Activated effector memory CD4-positive, alpha-beta T cell treated with Interleukin-2 at 50 U/mL for 16 hours (primary cell): Measurements from ENCODE around the gene IFT20.
A peak's percentile ranks its signal among the peaks of the same experiment; 100 is the strongest.

Experiments used
- DNase-seq: peaks from one replicate; pipeline ENCODE4 v3.0.0-alpha.2; 2020

Gene IFT20

GRCh38 chr17:28334666-28335200 lies 539 bp downstream of the IFT20 start:
- no peak for DNase-seq

DNA sequence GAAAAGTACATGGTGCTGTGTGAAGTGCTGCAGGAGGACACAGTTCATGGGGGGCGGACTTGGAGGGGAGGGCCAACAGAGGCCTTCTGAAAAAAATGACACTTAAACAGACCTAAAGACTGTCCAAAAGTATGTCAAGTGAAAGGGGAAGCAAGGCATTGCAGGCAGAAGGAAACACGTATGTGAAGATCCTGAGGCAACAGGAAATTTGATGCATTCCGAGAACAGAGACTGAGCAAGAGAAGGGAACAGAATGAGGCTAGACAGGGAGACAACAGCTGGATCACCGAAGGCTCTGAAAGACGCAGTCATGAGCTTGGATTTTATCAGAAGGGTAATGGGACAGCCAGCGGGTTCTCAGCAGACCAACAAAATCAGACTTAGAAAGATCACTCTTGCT lies 1.1 kb downstream of the IFT20 start:
- no peak for DNase-seq

GRCh38 chr17:28333083-28333746 lies 2.1 kb downstream of the IFT20 start:
- DNase-seq = no peak

GRCh38 chr17:28331891-28332420 lies 3.3 kb downstream of the IFT20 start:
- DNase-seq = no peak

- no peak for DNase-seq
Observed at GRCh38 chr17:28330671-28331070, 4.6 kb downstream of the IFT20 start.

DNA sequence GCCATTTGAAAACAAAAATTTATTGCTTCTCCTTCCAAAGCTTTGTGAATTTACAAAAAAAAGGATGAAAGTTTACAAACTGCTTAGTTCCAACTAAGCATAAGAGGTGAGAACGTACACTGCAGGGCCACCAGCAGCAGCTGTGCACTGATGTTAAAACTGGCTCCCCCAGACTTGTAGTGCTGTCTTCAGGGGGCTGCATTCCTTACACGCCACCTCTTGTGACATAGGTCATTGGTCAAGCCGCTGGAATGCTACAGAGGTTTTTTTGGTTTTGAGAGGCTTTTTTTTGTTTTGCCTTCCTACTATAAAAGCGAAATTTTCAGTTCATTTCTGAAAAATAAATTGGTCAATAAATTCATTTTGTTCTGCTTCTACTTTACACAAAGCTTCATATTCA lies 6.9 kb downstream of the IFT20 start:
- no peak for DNase-seq

- DNase-seq = no peak
Observed at GRCh38 chr17:28327709-28328108, 7.6 kb downstream of the IFT20 start.

- DNase-seq = no peak
Observed at GRCh38 chr17:28327031-28327607, 8.2 kb downstream of the IFT20 start.

GRCh38 chr17:28326114-28326513 lies 9.2 kb downstream of the IFT20 start:
- DNase-seq = no peak

DNA sequence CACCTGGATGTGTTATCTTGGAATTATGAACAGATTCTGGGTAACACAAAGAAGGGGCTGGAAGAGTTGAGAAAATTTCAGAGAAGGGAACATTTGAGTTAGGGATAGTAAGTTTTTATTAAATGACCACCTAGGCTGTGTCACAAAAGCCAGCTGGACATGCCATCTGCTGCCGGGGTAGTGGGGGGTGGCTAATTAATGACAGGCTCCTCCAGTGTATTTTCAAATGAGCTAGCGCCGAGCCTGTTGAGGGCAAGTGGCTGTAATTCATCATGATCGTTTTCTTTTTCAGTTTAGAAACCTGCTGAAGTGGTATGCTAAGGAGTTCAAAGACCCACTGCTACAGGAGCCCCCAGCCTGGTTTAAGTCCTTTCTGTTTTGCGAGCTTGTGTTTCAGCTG lies 10.1 kb downstream of the IFT20 start:
- DNase-seq = no peak

- DNase-seq = no peak
Observed at GRCh38 chr17:28324781-28325180, 10.5 kb downstream of the IFT20 start.

GRCh38 chr17:28324267-28324745 lies 11.0 kb downstream of the IFT20 start:
- no peak for DNase-seq

DNA sequence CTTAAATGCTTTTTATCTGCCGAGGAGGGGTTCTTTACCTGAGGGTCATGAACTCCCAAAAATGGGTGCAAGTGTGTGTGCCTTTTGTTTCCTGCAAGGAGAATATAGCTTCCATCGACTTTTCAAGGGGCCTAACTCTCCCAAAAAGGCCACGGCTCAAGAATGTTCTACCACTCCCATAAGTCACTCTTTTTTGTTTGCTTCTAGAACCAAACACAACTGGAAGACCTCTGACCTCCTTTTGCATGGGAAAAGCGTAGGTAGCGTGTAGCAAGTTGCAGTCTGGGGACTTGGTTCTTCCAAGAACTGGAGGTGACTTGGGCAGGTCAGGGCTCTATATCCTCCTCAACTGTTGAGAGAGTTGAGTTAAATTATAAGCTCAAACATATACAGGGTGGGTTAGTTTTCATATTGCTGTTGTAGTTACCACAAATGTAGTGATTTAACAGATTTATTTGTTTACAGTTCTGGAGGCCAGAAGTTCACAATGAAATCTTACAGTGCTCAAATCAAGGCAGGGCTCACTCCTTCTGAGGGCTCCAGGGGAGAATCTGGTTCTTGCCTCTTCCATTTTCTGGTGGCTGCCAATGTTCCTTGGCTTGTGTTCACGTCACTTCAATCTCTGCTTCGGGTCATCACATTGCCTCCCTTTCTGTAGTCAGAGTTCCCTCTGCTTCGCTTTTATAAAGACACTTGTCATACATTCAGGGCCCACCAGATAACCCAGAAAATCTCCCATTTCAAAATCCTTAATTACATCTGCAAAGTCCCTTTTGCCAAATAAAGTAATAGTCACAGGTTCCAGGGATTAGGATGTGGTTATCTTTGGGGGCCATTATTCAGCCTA lies 14.8 kb downstream of the IFT20 start:
- no peak for DNase-seq

- no peak for DNase-seq
Observed at GRCh38 chr17:28319598-28319935, 15.7 kb downstream of the IFT20 start.

GRCh38 chr17:28318759-28319597 lies 16.3 kb downstream of the IFT20 start, which contains the start of gene TMEM97:
TMEM97 (plus strand) TSS chr17:28319200; CDS start chr17:28319240, 40 bp downstream.
- DNase-seq = peak; percentile 92

- no peak for DNase-seq
Observed at GRCh38 chr17:28317966-28318758, 17.1 kb downstream of the IFT20 start.

DNA sequence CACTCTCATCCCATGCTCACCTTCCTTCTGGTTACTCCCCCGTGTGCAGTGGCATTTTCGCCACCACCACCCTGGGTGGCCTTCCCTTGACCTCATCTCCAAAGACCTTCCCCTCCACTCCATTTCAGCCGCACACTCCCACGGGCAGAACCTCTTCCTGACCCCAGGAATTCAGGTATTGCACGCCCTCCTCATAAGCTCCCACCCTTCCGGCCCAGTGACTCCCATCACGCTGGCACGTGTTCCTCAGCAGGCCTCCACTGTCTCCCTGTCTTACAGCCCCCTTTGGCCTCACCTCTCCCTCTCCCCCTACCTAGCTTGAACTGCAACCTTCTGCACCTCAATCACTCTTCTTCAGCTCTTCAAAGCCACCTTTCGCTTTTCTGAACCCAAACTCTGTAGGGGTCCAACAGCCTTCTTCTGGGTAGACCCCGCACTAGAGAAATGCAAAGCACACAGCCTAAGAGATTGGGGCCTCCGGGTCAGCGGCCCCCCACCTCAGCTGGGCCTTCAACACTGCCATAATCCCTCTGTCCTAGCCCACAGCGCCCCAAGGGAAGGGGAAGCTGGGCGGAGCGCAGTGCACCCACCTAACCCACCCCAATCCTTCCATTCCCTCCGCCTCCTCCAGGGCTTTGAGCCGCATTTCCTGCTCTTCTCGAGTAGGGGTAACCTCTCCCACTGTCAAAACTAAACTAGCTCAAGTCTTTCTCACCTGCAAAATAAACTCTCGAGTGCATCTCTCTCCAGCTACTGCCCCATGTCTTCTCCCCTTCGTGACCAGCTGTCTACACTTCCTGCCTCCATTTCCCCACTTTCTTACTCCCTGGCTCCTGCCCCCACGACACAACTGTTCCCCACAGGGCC lies 17.9 kb downstream of the IFT20 start:
- DNase-seq = no peak

DNA sequence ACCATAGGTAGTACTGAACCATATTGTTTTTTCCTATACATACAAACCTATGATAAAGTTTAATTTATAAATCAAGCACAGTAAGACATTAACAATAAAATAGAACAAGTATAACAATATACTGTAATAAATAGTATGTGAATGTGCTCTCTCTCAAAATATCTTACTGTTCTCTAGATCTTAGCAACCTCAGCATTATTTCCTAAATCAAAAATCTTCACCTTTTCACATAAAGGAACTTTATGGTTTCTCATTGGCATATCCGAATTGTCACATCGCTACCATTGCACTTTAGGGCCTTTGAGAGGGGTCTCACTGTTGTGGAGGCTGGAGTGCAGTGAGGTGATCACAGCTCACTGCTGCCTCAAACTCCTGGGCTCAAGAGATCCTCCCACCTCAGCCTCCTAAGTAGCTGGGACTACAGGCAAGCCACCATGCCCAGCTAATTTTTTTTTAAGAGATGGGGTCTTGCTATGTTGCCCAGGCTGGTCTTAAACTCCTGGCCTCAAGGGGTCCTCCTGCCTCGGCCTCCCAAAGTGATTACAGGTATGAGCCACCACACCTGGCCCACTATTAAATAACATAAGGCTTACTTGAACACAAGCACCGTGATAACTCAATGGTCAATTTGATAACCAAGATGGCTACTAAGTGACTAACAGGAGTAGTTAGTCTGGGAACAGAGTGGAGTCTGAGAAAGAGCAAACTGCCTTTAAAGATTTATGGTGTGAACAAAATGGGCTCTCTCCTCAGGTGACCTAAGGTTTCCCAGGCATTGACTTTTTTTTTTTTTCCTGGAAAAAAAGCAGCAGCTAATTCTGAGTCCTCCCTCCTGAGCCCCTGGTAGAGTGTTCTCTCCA lies 19.2 kb downstream of the IFT20 start:
- no peak for DNase-seq

DNA sequence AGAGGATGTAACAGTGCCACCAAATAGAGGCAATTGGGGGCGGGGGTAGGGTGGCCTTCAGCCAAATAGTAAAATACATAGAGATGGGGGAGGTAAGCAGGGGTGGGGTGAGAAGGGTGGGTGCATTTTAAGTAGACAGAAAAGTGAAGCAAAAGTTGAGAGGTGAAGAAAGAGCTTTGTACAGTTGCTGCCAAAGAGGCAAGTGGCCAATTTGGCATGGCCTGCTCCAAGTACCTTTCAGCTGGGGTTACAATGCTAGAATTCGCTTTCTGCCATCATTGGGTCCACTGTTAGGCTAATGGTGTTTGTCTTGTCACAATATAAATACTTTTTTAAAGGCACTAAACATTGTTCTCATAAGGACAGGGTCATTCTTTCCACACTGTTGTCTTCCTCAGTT lies 21.4 kb downstream of the IFT20 start:
- no peak for DNase-seq
